GM21723 (cell line): ENCODE data around the gene ERC2.
"Not testable (repeated sequence)": the region's sequence is repeated elsewhere in the genome, so short reads cannot be mapped to it uniquely, and the experiment has no call there.

ENCODE experiments used
- ATAC-seq: cut with Tn5 transposase; IDR thresholded peaks from one replicate; pipeline ENCODE4 v1.9.1; 2021; ENCODE audit warnings: mild to moderate bottlenecking, moderate library complexity; ENCODE audit not compliant: unreplicated experiment

Gene ERC2

GRCh38 chr3:56081246-56081645, 387.0 kb downstream of the ERC2 start:
- ATAC-seq: no peak

- no peak for ATAC-seq
Measured at GRCh38 chr3:56076746-56077145, 391.5 kb downstream of the ERC2 start.

GRCh38 chr3:56075089-56075488, 393.2 kb downstream of the ERC2 start:
- no peak for ATAC-seq

GRCh38 chr3:56069766-56070165, 398.5 kb downstream of the ERC2 start:
- ATAC-seq: no peak

GRCh38 chr3:56066405-56066804, 401.9 kb downstream of the ERC2 start:
- ATAC-seq: not testable (repeated sequence)

GRCh38 chr3:56064684-56065083, 403.6 kb downstream of the ERC2 start:
- ATAC-seq: no peak

GRCh38 chr3:56061279-56061626, 407.0 kb downstream of the ERC2 start:
- ATAC-seq: no peak

GRCh38 chr3:56060521-56061278, 407.6 kb downstream of the ERC2 start:
- ATAC-seq: no peak

- no peak for ATAC-seq
Measured at GRCh38 chr3:56059731-56060130, 408.5 kb downstream of the ERC2 start.

- ATAC-seq: no peak
Measured at GRCh38 chr3:56055951-56056350, 412.3 kb downstream of the ERC2 start.

GRCh38 chr3:56055546-56055945, 412.7 kb downstream of the ERC2 start:
- ATAC-seq: no peak

- ATAC-seq: no peak
Measured at GRCh38 chr3:56054844-56055243, 413.4 kb downstream of the ERC2 start.

GRCh38 chr3:56053727-56054126, 414.5 kb downstream of the ERC2 start:
- no peak for ATAC-seq

GRCh38 chr3:56052188-56052587, 416.1 kb downstream of the ERC2 start:
- ATAC-seq: no peak

GRCh38 chr3:56051052-56051451, 417.2 kb downstream of the ERC2 start:
- no peak for ATAC-seq

- ATAC-seq: no peak
Measured at GRCh38 chr3:56048946-56049345, 419.3 kb downstream of the ERC2 start.

GRCh38 chr3:56048331-56048730, 419.9 kb downstream of the ERC2 start:
- no peak for ATAC-seq

GRCh38 chr3:56042326-56042951, 425.8 kb downstream of the ERC2 start:
- no peak for ATAC-seq

GRCh38 chr3:56025326-56025725, 442.9 kb downstream of the ERC2 start:
- ATAC-seq: no peak

GRCh38 chr3:56023546-56023945, 444.7 kb downstream of the ERC2 start:
- no peak for ATAC-seq

GRCh38 chr3:56022619-56023018, 445.6 kb downstream of the ERC2 start:
- no peak for ATAC-seq

- no peak for ATAC-seq
Measured at GRCh38 chr3:56019490-56020146, 448.6 kb downstream of the ERC2 start.
